Neural crest cell (in vitro differentiated cells): Measurements from ENCODE around the gene RTL10. TPM values are rescaled to one million over a fixed set of nuclear protein-coding genes. Genes with fewer than 3 reads are reported as not detected.

ENCODE experiments used
- DNase-seq: peaks from one replicate; pipeline ENCODE4 v3.0.0; 2021; ENCODE audit warnings: low read depth, mixed read lengths, low spot score
- H3K27ac Mint-ChIP-seq: one replicate; pipeline ENCODE4 v1.8.0; 2021; ENCODE audit warnings: mild to moderate bottlenecking, mixed read lengths; ENCODE audit not compliant: unreplicated experiment
- H3K27me3 Mint-ChIP-seq: 2 replicates; pipeline ENCODE4 v1.8.0; 2021; ENCODE audit warnings: low read depth, mild to moderate bottlenecking, mixed read lengths
- H3K36me3 Mint-ChIP-seq: 2 replicates; pipeline ENCODE4 v1.8.0; 2021; ENCODE audit warnings: low read depth, mild to moderate bottlenecking, mixed read lengths
- H3K4me1 Mint-ChIP-seq: 2 replicates; pipeline ENCODE4 v1.8.0; 2021; ENCODE audit warnings: mixed read lengths
- H3K4me3 Mint-ChIP-seq: one replicate; pipeline ENCODE4 v1.8.0; 2021; ENCODE audit warnings: mild to moderate bottlenecking, mixed read lengths
- H3K9me3 Mint-ChIP-seq: 2 replicates; pipeline ENCODE4 v1.8.0; 2021; ENCODE audit warnings: mixed read lengths
- CTCF ChIP-seq: fragments of 200-600 bp; sonication (generic); conservative IDR thresholded peaks from 2 replicates; pipeline ENCODE4 v1.5.0; 2021; ENCODE audit warnings: antibody characterized with exemption, mild to moderate bottlenecking
- total RNA-seq: library from RNA; stranded (reverse); gene quantifications from 2 replicates; pipeline ENCODE4 v1.2.1, GENCODE V29; 2021

Gene RTL10
- total RNA-seq, 1 donor from 2014 or later, result 28.1 TPM

- Mint-ChIP-seq H3K4me3 (no peak overlapping the region), H3K9me3 (no peaks in the 10 kb centered on the region), H3K4me1 (peaks cover 12% of the 10 kb centered on the region), H3K27ac (no peak overlapping the region), H3K36me3 (no peaks in the 10 kb centered on the region), H3K27me3 (no peaks in the 10 kb centered on the region)
- no peak for TF ChIP-seq CTCF
- no peak for DNase-seq
Measured at GRCh38 chr22:19864538-19865106, 9.9 kb upstream of the RTL10 start.

- no peak for TF ChIP-seq CTCF
- Mint-ChIP-seq H3K4me3 (no peak overlapping the region), H3K27me3 (no peaks in the 10 kb centered on the region), H3K4me1 (peaks cover 3% of the 10 kb centered on the region), H3K9me3 (no peaks in the 10 kb centered on the region), H3K36me3 (no peaks in the 10 kb centered on the region), H3K27ac (no peak overlapping the region)
- DNase-seq, result no peak
Measured at GRCh38 chr22:19863571-19863970, 8.9 kb upstream of the RTL10 start.

GRCh38 chr22:19862619-19863246 lies 8.1 kb upstream of the RTL10 start:
- no peak overlapping the region for H3K4me3 Mint-ChIP-seq
- H3K9me3 Mint-ChIP-seq, result no peaks in the 10 kb centered on the region
- H3K27me3 Mint-ChIP-seq, result no peaks in the 10 kb centered on the region
- no peak for DNase-seq
- H3K4me1 Mint-ChIP-seq, result no peaks in the 10 kb centered on the region
- H3K36me3 Mint-ChIP-seq, result no peaks in the 10 kb centered on the region
- no peak overlapping the region for H3K27ac Mint-ChIP-seq
- TF ChIP-seq CTCF, result no peak

GRCh38 chr22:19859861-19860510 lies 5.3 kb upstream of the RTL10 start:
- no peaks in the 10 kb centered on the region for H3K36me3 Mint-ChIP-seq
- no peaks in the 10 kb centered on the region for H3K27me3 Mint-ChIP-seq
- H3K4me1 Mint-ChIP-seq, result peaks cover 7% of the 10 kb centered on the region
- DNase-seq, result no peak
- no peaks in the 10 kb centered on the region for H3K9me3 Mint-ChIP-seq
- H3K4me3 Mint-ChIP-seq, result no peak overlapping the region
- H3K27ac Mint-ChIP-seq, result no peak overlapping the region
- TF ChIP-seq CTCF, result no peak

- Mint-ChIP-seq H3K4me1 (peaks cover 25% of the 10 kb centered on the region), H3K27ac (no peak overlapping the region), H3K9me3 (no peaks in the 10 kb centered on the region), H3K36me3 (no peaks in the 10 kb centered on the region), H3K4me3 (peak overlapping the region; percentile 99), H3K27me3 (no peaks in the 10 kb centered on the region)
- TF ChIP-seq CTCF, result no peak
- DNase-seq, result no peak
Measured at GRCh38 chr22:19857382-19857781, 2.7 kb upstream of the RTL10 start.
